ENCODE results near the gene SMARCAD1.

The SMARCAD1 gene

GRCh38 chr4:94171616-94172015 is 36.0 kb upstream of the SMARCAD1 start:
- DNase-seq (ENCODE audit: insufficient read length, low spot score) (no peak), FAIRE-seq (no peak)
- peak; percentile 14 for TF ChIP-seq CTCF (IDR thresholded peaks at IDR 0.05; ENCODE audit: insufficient read depth, missing control alignments)

GRCh38 chr4:94175553-94176261 is 32.0 kb upstream of the SMARCAD1 start:
- TF ChIP-seq CTCF (IDR thresholded peaks at IDR 0.05; ENCODE audit: insufficient read depth, missing control alignments): no peak
- FAIRE-seq: no peak

DNA sequence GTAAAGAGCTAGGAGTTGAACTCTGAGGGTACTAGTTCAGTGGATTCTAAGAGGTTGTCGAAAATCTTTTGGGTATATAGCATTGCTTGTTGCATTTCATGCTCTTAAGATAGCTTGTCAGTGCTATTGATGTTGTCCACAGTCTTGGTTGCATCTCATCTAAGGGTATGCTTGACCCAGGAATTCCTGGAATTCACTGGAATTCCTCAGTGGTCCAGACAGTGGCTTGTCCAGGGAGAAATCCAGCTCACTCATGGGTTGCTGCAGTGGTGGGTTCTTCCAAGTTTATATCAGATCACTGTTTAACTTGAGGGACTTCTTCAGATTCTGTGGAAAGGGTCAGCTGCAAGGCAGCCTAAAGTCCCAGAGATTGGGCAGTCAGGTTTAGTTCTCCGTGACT is 29.8 kb upstream of the SMARCAD1 start:
- no peak for TF ChIP-seq CTCF (IDR thresholded peaks at IDR 0.05; ENCODE audit: insufficient read depth, missing control alignments)
- FAIRE-seq (no peak), DNase-seq (ENCODE audit: insufficient read length, low spot score) (no peak)

More at GRCh38 chr4:94175553-94176261, 32.0 kb upstream of the SMARCAD1 start:
- DNase-seq (ENCODE audit: insufficient read length, low spot score): no peak

DNA sequence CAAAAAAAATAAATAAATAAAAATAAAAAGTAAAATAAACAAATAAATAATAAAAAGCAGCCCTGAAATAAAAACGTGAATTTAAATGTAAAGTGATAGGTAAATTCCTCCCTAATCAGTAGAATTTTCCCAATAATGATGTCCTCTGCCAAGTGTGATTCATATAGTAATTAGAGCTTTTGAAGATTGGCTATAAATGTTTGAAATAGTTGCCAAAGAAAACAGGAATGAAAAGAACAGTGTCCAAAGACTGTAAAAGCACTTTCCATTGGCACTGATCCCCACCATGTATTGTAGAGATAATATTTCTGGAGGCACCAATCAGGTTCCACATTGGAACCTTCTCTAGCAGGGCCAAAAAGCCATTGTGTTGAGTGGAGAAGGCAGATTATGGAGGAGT is 25.9 kb upstream of the SMARCAD1 start:
- FAIRE-seq (no peak), DNase-seq (ENCODE audit: insufficient read length, low spot score) (no peak)
- no peak for TF ChIP-seq CTCF (IDR thresholded peaks at IDR 0.05; ENCODE audit: insufficient read depth, missing control alignments)

DNA sequence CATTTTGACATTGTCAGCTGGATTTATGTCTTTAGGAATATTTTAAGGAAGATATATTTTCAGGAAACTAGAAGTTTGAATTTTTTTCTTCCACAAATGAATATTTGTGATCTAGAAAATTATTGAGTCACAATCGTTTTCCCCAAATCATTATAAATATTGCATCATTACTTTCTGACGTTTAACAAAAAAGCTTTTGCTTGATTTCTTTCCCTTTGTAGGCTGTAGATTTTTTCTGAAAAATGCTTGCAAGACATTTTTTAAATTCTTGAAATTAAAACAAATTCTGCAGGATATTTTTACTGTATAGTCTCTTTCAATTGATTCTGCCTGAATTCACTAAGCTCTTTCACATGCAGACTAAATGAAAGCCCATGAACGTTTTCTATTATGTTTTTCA is 4.9 kb upstream of the SMARCAD1 start:
- TF ChIP-seq CTCF (IDR thresholded peaks at IDR 0.05; ENCODE audit: insufficient read depth, missing control alignments): no peak
- DNase-seq (ENCODE audit: insufficient read length, low spot score) (no peak), FAIRE-seq (no peak)

DNA sequence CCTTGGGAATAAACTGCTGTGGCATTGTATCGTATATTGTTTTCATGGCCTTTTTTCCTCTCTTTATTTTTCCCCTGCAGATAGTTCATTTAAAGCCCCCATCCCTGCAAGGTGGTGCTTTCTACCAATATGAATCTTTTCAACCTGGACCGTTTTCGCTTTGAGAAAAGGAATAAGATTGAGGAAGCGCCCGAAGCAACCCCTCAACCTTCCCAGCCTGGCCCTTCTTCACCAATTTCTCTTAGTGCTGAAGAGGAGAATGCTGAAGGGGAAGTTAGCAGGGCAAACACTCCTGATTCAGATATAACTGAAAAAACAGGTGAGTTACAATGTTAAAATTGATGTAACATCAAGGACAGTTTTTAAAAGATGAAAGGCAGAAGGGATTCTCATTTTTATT is 601 bp downstream of the SMARCAD1 start:
- DNase-seq (ENCODE audit: insufficient read length, low spot score) (no peak), FAIRE-seq (peak; percentile 55)
- TF ChIP-seq CTCF (IDR thresholded peaks at IDR 0.05; ENCODE audit: insufficient read depth, missing control alignments): no peak

DNA sequence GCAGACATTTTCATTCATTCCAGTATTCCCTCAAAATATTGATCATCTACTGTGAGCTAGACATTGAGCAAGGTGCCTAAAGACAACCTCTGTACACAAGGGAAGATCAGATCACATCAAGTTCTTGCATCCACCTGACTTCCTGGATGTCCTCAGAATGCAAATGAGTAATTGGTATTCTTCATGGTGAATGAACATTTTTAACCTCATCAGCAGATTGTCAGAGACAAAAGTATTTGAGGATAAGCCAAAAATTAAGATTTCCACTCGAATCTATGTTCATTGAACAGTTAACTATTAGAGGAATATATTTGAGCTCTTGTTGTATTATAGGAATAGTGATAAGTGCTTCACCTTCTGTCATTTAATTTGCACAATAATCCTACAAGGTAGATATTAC is 1.3 kb downstream of the SMARCAD1 start:
- DNase-seq (ENCODE audit: insufficient read length, low spot score) (no peak), FAIRE-seq (no peak)
- no peak for TF ChIP-seq CTCF (IDR thresholded peaks at IDR 0.05; ENCODE audit: insufficient read depth, missing control alignments)
